ENCODE data around the gene CCDC146. TPM values are rescaled to one million over a fixed set of nuclear protein-coding genes. Genes with fewer than 3 reads are reported as not detected.

Gene CCDC146
- total RNA-seq, 6 experiments from 2014 or later = 2.6 to 7.2 (median 4.0) TPM

DNA sequence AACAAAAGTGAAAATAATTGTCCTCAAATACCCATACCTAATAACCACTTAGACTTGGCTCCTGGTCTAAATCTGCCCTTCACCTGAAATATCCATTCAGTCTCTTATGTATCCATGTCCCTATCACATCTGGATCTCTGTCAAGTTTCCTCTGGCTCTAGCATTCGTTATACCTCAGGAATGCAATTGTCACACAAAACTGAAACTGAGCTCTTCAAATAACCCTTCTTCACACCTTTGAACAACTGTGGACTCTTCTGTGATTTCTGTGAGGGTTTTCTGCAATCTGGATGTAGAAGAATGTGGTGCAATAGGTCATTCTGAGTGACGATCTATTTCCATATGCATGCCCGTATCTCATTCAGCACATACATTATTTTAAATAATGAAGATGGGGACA lies 130.7 kb downstream of the CCDC146 start:
- 77% methylated on average over 3 of the region's 3 CpGs for WGBS (ENCODE audit: insufficient coverage, low coverage, low lambda C conversion rate, missing lambda C conversion rate)
- DNase-seq = no peak
- no peak for TF ChIP-seq POLR2A (IDR thresholded peaks at IDR 0.05)
- TF ChIP-seq, protein P1, sequence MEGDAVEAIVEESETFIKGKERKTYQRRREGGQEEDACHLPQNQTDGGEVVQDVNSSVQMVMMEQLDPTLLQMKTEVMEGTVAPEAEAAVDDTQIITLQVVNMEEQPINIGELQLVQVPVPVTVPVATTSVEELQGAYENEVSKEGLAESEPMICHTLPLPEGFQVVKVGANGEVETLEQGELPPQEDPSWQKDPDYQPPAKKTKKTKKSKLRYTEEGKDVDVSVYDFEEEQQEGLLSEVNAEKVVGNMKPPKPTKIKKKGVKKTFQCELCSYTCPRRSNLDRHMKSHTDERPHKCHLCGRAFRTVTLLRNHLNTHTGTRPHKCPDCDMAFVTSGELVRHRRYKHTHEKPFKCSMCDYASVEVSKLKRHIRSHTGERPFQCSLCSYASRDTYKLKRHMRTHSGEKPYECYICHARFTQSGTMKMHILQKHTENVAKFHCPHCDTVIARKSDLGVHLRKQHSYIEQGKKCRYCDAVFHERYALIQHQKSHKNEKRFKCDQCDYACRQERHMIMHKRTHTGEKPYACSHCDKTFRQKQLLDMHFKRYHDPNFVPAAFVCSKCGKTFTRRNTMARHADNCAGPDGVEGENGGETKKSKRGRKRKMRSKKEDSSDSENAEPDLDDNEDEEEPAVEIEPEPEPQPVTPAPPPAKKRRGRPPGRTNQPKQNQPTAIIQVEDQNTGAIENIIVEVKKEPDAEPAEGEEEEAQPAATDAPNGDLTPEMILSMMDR (IDR thresholded peaks at IDR 0.05) = no peak
- Histone ChIP-seq H3K27me3 (no peaks in the 10 kb centered on the region), H3K4me3 (no peak overlapping the region), H3K36me3 (no peaks in the 10 kb centered on the region), H3K9me3 (no peaks in the 10 kb centered on the region), H3K4me1 (no peaks in the 10 kb centered on the region), H3K27ac (no peak overlapping the region)
- ATAC-seq = no peak
- intact Hi-C loops (cut with DNase I) = loop anchor here in 1 of 2 donors (10.0 kb wide), 1 partner anchor 72 kb away; no protein-coding TSS in a partner anchor

- intact Hi-C loops (cut with DNase I) = loop anchor here in 1 of 2 donors (10.0 kb wide), 1 partner anchor 70 kb away; no protein-coding TSS in a partner anchor
- no peak for ATAC-seq
- Histone ChIP-seq H3K4me1 (no peaks in the 10 kb centered on the region), H3K27me3 (no peaks in the 10 kb centered on the region), H3K27ac (no peak overlapping the region), H3K4me3 (no peak overlapping the region), H3K36me3 (no peaks in the 10 kb centered on the region), H3K9me3 (no peaks in the 10 kb centered on the region)
- DNase-seq = no peak
- TF ChIP-seq, protein P1 (IDR thresholded peaks at IDR 0.05) = no peak
- no peak for TF ChIP-seq POLR2A (IDR thresholded peaks at IDR 0.05)
Observed at GRCh38 chr7:77254429-77254828, 132.0 kb downstream of the CCDC146 start.

- H3K4me3 ChIP-seq = no peak overlapping the region
- no peak for ATAC-seq
- TF ChIP-seq, protein P1 (IDR thresholded peaks at IDR 0.05) = no peak
- TF ChIP-seq POLR2A (IDR thresholded peaks at IDR 0.05) = no peak
- no peak overlapping the region for H3K27ac ChIP-seq
- H3K4me1 ChIP-seq = no peaks in the 10 kb centered on the region
- WGBS (ENCODE audit: insufficient coverage, low coverage, low lambda C conversion rate, missing lambda C conversion rate) = 86% methylated on average over 2 of the region's 2 CpGs
- H3K9me3 ChIP-seq = no peaks in the 10 kb centered on the region
- no peak for DNase-seq
- H3K36me3 ChIP-seq = no peaks in the 10 kb centered on the region
- intact Hi-C loops (cut with DNase I) = loop anchor here in 1 of 2 donors (10.0 kb wide), 1 partner anchor 70 kb away; no protein-coding TSS in a partner anchor
- no peaks in the 10 kb centered on the region for H3K27me3 ChIP-seq
Observed at GRCh38 chr7:77254915-77255314, 132.5 kb downstream of the CCDC146 start.

GRCh38 chr7:77258014-77258413 lies 135.6 kb downstream of the CCDC146 start:
- no peaks in the 10 kb centered on the region for H3K36me3 ChIP-seq
- H3K9me3 ChIP-seq = no peaks in the 10 kb centered on the region
- no peak overlapping the region for H3K4me3 ChIP-seq
- no peaks in the 10 kb centered on the region for H3K27me3 ChIP-seq
- intact Hi-C loops (cut with DNase I) = loop anchor here in 1 of 2 donors (10.0 kb wide), 1 partner anchor 67 kb away; no protein-coding TSS in a partner anchor
- H3K27ac ChIP-seq = no peak overlapping the region
- DNase-seq (no peak), ATAC-seq (no peak)
- WGBS (ENCODE audit: insufficient coverage, low coverage, low lambda C conversion rate, missing lambda C conversion rate) = 50% methylated on average over 1 of the region's 1 CpG
- H3K4me1 ChIP-seq = no peaks in the 10 kb centered on the region
- TF ChIP-seq POLR2A (IDR thresholded peaks at IDR 0.05) = no peak
- TF ChIP-seq, protein P1 (IDR thresholded peaks at IDR 0.05) = no peak

DNA sequence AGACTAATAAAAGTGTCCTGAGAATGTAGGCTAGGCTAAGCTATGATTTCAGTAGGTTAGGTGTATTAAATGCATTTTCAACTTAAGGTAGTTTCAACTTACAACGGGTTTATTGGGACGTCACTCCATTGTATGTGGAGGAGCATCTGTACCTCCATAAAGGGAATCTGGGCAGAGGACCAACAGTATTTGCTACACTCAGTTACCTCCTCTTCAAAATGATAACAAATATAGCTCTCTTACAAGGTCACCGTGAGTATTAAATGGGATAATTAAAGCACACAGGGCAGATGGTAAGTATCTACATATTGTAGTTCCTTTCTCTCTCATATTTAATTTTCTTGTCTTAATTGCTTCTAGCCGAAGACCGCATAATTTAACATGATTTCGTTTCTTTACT lies 136.2 kb downstream of the CCDC146 start:
- H3K4me3 ChIP-seq = no peak overlapping the region

More for the DNA sequence above, 136.2 kb downstream of the CCDC146 start:
- Histone ChIP-seq H3K27ac (no peak overlapping the region), H3K4me1 (no peaks in the 10 kb centered on the region), H3K27me3 (no peaks in the 10 kb centered on the region), H3K9me3 (no peaks in the 10 kb centered on the region), H3K36me3 (no peaks in the 10 kb centered on the region)
- intact Hi-C loops (cut with DNase I) = loop anchor here in 1 of 2 donors (10.0 kb wide), 1 partner anchor 66 kb away; no protein-coding TSS in a partner anchor
- DNase-seq (no peak), ATAC-seq (no peak)
- TF ChIP-seq POLR2A (IDR thresholded peaks at IDR 0.05) = no peak
- TF ChIP-seq, protein P1 (IDR thresholded peaks at IDR 0.05) = no peak
- WGBS (ENCODE audit: insufficient coverage, low coverage, low lambda C conversion rate, missing lambda C conversion rate) = 93% methylated on average over 6 of the region's 6 CpGs

Measured in right lobe of liver (tissue), 6 donors.